ENCODE results near the gene AMOTL1. TPM values are rescaled to one million over a fixed set of nuclear protein-coding genes. Genes with fewer than 3 reads are reported as not detected.

AMOTL1 gene
- total RNA-seq, 1 donor from 2014 or later = 22.6 TPM

DNA sequence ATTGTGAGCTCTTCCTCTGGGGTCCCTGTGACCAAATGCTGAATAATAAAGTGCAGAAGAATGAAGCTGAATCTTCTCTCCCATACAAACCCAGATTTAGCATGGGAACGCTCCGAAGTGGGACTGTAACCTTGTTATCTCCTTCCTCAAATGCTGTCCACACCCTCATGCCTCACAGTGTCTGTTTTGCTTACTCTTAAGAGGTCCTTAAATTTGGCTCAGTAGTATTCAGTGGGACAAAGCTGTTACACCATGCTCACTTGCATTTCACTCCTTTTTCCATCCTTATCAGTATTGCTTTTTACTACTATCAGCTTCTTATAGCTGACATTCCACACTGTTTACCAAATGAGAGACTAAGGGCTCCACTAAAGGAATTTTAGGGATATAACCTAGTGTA lies 13.8 kb upstream of the AMOTL1 start:
- Histone ChIP-seq H3K4me3 (no peak overlapping the region), H3K27ac (no peak overlapping the region), H3K79me2 (ENCODE audit: low read depth) (no peaks in the 10 kb centered on the region), H3K9me3 (ENCODE audit: low read depth) (no peaks in the 10 kb centered on the region), H3K27me3 (no peaks in the 10 kb centered on the region), H3K9ac (no peak overlapping the region), H3F3A (ENCODE audit: low read depth) (no peaks in the 10 kb centered on the region), H3K36me3 (no peaks in the 10 kb centered on the region), H3K4me1 (peaks cover 5% of the 10 kb centered on the region), H4K20me1 (ENCODE audit: low read depth) (no peaks in the 10 kb centered on the region), H2AFZ (replicated peaks) (no peak overlapping the region), H3K4me2 (no peak overlapping the region)
- no peaks in the 10 kb centered on the region for H3K27me3 Mint-ChIP-seq (ENCODE audit: insufficient read depth, low read depth)
- H3K36me3 Mint-ChIP-seq = peaks cover 12% of the 10 kb centered on the region
- H3K4me3 Mint-ChIP-seq = no peak overlapping the region
- TF ChIP-seq EZH2phosphoT487 (IDR thresholded peaks at IDR 0.05) = no peak
- TF ChIP-seq EZH2 (IDR thresholded peaks at IDR 0.05) = no peak
- TF ChIP-seq, protein P1, sequence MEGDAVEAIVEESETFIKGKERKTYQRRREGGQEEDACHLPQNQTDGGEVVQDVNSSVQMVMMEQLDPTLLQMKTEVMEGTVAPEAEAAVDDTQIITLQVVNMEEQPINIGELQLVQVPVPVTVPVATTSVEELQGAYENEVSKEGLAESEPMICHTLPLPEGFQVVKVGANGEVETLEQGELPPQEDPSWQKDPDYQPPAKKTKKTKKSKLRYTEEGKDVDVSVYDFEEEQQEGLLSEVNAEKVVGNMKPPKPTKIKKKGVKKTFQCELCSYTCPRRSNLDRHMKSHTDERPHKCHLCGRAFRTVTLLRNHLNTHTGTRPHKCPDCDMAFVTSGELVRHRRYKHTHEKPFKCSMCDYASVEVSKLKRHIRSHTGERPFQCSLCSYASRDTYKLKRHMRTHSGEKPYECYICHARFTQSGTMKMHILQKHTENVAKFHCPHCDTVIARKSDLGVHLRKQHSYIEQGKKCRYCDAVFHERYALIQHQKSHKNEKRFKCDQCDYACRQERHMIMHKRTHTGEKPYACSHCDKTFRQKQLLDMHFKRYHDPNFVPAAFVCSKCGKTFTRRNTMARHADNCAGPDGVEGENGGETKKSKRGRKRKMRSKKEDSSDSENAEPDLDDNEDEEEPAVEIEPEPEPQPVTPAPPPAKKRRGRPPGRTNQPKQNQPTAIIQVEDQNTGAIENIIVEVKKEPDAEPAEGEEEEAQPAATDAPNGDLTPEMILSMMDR (IDR thresholded peaks at IDR 0.05) = no peak
- H3K27ac Mint-ChIP-seq = no peak overlapping the region
- no peaks in the 10 kb centered on the region for H3K9me3 Mint-ChIP-seq
- DNase-seq (ENCODE audit: low spot score) = no peak
- peaks cover 43% of the 10 kb centered on the region for H3K4me1 Mint-ChIP-seq

DNA sequence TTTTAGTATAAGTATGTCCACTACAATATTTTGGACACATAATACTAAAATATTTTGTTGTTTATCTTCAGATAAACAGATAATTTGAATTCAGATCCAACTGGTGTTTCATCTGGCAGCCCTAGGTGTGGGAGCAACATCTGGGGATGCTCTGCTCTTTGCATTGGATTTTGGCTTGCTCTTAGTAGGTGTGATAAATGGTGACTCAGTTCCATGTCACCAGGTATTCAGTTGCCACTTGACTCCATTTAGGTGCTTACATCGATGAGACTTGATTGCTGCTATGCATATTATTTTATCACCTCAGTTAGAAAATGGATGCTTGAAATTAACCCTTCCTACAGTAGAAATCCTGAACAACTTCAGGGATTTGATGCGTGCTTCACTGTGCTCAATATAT lies 13.3 kb upstream of the AMOTL1 start:
- no peaks in the 10 kb centered on the region for H3K9me3 ChIP-seq (ENCODE audit: low read depth)
- H3K36me3 ChIP-seq = no peaks in the 10 kb centered on the region
- H3K79me2 ChIP-seq (ENCODE audit: low read depth) = no peaks in the 10 kb centered on the region
- no peak overlapping the region for H3K9ac ChIP-seq
- H3K4me3 ChIP-seq = no peak overlapping the region
- no peak for DNase-seq (ENCODE audit: low spot score)
- Mint-ChIP-seq H3K36me3 (peaks cover 8% of the 10 kb centered on the region), H3K4me3 (no peak overlapping the region), H3K9me3 (no peaks in the 10 kb centered on the region), H3K27me3 (ENCODE audit: insufficient read depth, low read depth) (no peaks in the 10 kb centered on the region), H3K27ac (no peak overlapping the region), H3K4me1 (peaks cover 43% of the 10 kb centered on the region)
- H4K20me1 ChIP-seq (ENCODE audit: low read depth) = no peaks in the 10 kb centered on the region
- peaks cover 5% of the 10 kb centered on the region for H3K4me1 ChIP-seq
- no peak for TF ChIP-seq EZH2 (IDR thresholded peaks at IDR 0.05)
- TF ChIP-seq, protein P1 (IDR thresholded peaks at IDR 0.05) = no peak
- TF ChIP-seq EZH2phosphoT487 (IDR thresholded peaks at IDR 0.05) = no peak
- no peak overlapping the region for H2AFZ ChIP-seq (replicated peaks)
- H3F3A ChIP-seq (ENCODE audit: low read depth) = no peaks in the 10 kb centered on the region
- H3K27ac ChIP-seq = no peak overlapping the region
- no peaks in the 10 kb centered on the region for H3K27me3 ChIP-seq
- H3K4me2 ChIP-seq = no peak overlapping the region

GRCh38 chr11:94755494-94755893 lies 12.7 kb upstream of the AMOTL1 start:
- H3K4me1 Mint-ChIP-seq = peaks cover 38% of the 10 kb centered on the region
- H3K9ac ChIP-seq = no peak overlapping the region
- TF ChIP-seq, protein P1 (IDR thresholded peaks at IDR 0.05) = no peak
- no peak for TF ChIP-seq EZH2 (IDR thresholded peaks at IDR 0.05)
- TF ChIP-seq EZH2phosphoT487 (IDR thresholded peaks at IDR 0.05) = no peak
- no peaks in the 10 kb centered on the region for H3K79me2 ChIP-seq (ENCODE audit: low read depth)
- no peak overlapping the region for H2AFZ ChIP-seq (replicated peaks)
- H3K4me3 ChIP-seq = no peak overlapping the region
- H3K9me3 Mint-ChIP-seq = no peaks in the 10 kb centered on the region
- no peak overlapping the region for H3K4me3 Mint-ChIP-seq
- peaks cover 8% of the 10 kb centered on the region for H3K36me3 Mint-ChIP-seq
- H3K4me2 ChIP-seq = no peak overlapping the region
- H3K27ac Mint-ChIP-seq = no peak overlapping the region
- no peak overlapping the region for H3K27ac ChIP-seq
- peaks cover 5% of the 10 kb centered on the region for H3K4me1 ChIP-seq
- no peaks in the 10 kb centered on the region for H3F3A ChIP-seq (ENCODE audit: low read depth)
- no peaks in the 10 kb centered on the region for H3K27me3 ChIP-seq
- no peaks in the 10 kb centered on the region for H3K27me3 Mint-ChIP-seq (ENCODE audit: insufficient read depth, low read depth)
- H4K20me1 ChIP-seq (ENCODE audit: low read depth) = no peaks in the 10 kb centered on the region
- H3K9me3 ChIP-seq (ENCODE audit: low read depth) = no peaks in the 10 kb centered on the region
- DNase-seq (ENCODE audit: low spot score) = no peak
- H3K36me3 ChIP-seq = no peaks in the 10 kb centered on the region
